HG02571 (cell line): ENCODE measurements around the gene RIN3.

Experiments
- ATAC-seq: cut with Tn5 transposase; IDR thresholded peaks from one replicate; pipeline ENCODE4 v1.9.1; 2021; ENCODE audit warnings: mild to moderate bottlenecking, moderate library complexity; ENCODE audit not compliant: unreplicated experiment

Gene RIN3

GRCh38 chr14:92570674-92571262 lies 57.2 kb downstream of the RIN3 start:
- ATAC-seq = no peak

GRCh38 chr14:92572050-92572449 lies 58.5 kb downstream of the RIN3 start:
- ATAC-seq = no peak

- ATAC-seq = no peak
These were observed 60.3 kb downstream of the RIN3 start for GRCh38 chr14:92573761-92574498.

GRCh38 chr14:92575061-92575747 lies 61.6 kb downstream of the RIN3 start:
- no peak for ATAC-seq

DNA sequence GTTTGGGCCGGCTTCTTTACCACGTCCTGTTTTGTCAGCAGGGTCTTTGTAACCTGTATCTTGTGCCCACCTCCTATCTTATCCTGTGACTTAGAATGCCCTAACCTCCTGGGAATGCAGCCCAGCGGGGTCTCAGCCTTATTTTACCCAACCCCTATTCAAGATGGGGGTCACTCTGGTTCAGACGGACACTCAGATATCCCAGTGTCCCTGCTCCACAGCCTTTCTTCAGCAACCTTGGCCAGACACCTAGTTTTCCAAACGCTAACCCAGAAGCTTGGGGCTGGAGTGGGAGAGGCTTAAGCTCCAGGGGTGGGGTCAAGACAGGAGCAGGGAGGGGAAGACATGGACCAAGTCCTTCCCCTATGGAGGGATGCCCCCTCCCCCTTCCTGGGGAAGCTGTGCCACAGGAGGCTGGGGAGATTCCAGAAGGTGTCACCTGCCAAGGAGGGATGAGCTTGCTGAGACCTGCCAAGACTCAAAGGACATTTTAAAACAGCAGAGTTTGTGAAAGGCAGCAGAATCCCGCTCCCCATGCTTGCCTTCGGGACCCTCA lies 62.2 kb downstream of the RIN3 start:
- ATAC-seq = no peak

GRCh38 chr14:92577321-92577742 lies 63.8 kb downstream of the RIN3 start:
- peak; percentile 78 for ATAC-seq

DNA sequence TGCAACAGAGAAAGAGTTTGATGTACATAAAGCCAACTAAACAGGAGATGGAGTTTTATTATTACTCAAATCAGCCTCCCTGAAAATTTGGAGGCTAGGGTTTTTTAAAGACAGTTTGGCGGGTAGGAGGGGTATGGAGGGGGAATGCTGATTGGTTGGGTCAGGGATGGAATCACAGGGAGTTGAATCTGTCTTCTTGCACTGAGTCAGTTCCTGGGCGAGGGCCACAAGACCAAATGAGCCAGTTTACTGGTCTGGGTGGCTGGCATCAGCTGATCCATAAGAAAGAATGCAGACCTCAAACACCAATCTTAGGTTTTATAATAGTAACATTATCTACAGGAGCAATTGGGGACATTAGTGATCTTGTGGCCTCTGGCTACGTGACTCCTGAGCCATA lies 64.9 kb downstream of the RIN3 start:
- ATAC-seq = no peak

GRCh38 chr14:92579244-92579936 lies 65.8 kb downstream of the RIN3 start:
- ATAC-seq = no peak

DNA sequence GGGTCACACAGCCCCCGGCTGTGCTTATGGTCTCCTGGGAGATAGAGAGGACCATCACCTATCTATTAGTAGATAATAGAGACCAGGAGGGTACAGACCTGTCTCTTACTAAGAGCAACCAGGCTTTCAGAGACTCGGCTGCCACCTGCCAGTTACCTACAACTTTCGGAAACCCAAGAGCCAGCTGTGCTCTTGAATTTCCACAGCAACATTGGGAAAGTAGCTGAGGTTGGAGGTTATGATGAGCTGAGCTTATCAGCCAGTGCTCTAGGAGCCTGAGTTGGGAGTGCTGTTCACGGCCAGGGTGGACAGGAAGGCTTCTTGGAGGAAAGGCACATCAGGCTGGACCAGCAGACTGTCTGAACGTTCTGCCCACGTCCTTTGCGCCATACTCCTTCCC lies 67.6 kb downstream of the RIN3 start:
- ATAC-seq = no peak

DNA sequence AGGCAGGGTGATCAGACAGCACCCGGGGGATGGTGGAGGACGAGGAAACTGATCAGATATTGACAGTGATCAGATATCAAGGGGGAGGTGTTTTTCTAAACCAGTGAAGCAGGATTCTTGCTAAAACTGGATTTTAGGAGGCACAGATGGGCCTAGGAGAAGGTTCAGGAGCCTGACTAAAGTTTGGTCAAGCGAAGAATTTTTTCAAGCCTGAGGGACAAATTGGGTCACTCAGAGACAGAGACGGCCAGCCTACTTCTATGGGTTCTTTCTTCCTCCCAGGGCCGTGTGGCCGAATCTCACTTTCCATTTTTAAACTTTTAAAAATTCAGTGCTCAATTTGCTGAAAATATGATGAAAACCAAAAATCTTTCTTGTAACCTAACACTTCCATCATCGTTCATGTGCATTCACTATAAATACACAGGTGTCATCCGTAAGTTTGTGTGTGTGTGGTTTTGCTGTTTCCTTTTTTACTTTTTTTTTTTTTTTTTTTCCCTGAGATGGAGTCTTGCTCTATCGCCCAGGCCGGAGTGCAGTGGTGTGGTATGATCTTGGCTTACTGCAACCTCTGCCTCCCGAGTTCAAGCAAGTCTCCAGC lies 68.5 kb downstream of the RIN3 start:
- no peak for ATAC-seq

GRCh38 chr14:92582706-92583452 lies 69.3 kb downstream of the RIN3 start:
- peak; percentile 49 for ATAC-seq

DNA sequence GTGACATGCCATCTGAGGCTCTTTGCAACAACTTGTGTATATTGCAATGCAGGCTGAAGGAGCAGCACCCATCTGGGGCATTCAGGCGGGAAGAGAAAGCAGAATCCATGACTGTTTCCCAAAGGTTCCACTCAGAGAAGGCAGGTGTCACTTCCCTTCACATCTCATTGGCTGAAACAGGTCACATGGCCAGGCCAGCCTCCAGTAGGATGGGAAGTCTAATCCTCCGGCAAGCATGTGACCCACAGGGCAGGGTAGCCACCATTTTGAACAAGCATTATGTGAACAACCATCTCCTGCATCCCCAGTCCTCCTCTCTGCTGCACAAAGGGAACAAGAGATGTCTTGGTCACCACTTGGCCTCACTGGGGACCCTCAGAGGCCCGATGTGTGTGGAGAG lies 70.6 kb downstream of the RIN3 start:
- ATAC-seq = no peak

- ATAC-seq = no peak
These were observed 71.2 kb downstream of the RIN3 start for GRCh38 chr14:92584816-92585215.

GRCh38 chr14:92585981-92586937 lies 72.7 kb downstream of the RIN3 start:
- ATAC-seq = no peak

DNA sequence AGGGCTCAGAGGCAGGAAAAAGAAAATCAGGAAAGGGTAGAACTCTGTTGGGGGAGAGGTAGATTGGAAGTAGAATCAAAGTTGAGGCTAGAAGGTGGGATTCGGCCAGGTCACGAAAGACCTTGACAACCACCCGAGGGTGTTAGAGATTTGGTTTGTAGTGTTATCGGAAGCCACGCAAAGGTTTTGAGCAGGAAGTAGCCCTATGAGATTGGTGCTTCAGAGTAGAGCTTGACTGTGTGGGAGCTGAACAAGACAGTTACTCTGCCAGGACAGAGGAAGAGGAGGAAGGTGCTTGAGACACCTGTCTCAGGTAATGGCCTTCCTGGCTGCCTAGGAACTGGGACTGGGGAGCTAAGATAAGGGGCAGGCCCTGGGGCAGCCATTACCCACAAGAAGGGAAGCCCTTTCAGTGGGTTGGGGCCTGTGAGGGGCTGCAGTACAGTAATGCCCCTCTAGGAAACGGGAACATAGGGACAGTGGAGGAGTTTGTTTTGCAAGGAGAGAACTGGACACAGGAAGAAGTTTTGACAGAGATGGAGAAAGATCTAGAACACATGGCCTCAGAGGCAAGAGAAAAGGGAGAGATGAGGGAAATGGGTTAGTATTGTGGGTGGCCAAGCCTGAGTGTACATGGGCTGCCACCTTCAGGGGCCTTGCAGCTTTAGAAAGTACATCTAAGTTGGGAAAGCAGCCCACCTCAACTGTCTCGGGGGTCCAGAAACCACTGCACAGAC lies 73.5 kb downstream of the RIN3 start:
- no peak for ATAC-seq

DNA sequence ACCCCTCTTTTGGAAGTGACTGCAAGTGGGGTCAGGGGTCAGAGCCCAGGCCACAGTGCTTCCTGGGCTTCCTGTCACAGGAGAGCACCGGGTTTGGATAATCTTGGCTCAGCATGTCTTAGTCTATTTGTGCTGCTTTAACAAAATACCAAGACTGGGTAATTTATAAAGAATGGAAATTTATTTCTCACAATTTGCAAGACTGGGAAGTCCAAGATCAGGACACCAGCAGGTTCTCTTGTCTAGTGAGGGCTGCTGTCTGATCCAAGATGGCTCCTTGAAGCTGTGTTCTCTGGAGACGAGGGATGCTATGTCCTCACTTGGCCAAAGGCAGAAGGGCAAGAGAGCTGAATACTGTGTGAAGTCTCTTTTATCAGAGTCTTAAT lies 74.1 kb downstream of the RIN3 start:
- no peak for ATAC-seq

- no peak for ATAC-seq
These were observed 75.8 kb downstream of the RIN3 start for GRCh38 chr14:92589213-92589852.

GRCh38 chr14:92590176-92590575 lies 76.6 kb downstream of the RIN3 start:
- ATAC-seq = no peak
